ENCODE measurements around the gene LRRC14B.
A peak's percentile ranks its signal among the peaks of the same experiment; 100 is the strongest.
"Not testable (repeated sequence)": the region's sequence is repeated elsewhere in the genome, so short reads cannot be mapped to it uniquely, and the experiment has no call there.

Gene LRRC14B

GRCh38 chr5:199950-200645 lies 8.8 kb downstream of the LRRC14B start:
- Mint-ChIP-seq H3K4me1 (ENCODE audit: low read depth) (no peaks in the 10 kb centered on the region), H3K36me3 (ENCODE audit: low read depth) (peaks cover 6% of the 10 kb centered on the region), H3K9me3 (no peaks in the 10 kb centered on the region), H3K27ac (no peak overlapping the region), H3K27me3 (ENCODE audit: low read depth) (no peaks in the 10 kb centered on the region), H3K4me3 (no peak overlapping the region)

- Mint-ChIP-seq H3K27me3 (ENCODE audit: low read depth) (no peaks in the 10 kb centered on the region), H3K9me3 (no peaks in the 10 kb centered on the region), H3K4me1 (ENCODE audit: low read depth) (no peaks in the 10 kb centered on the region), H3K36me3 (ENCODE audit: low read depth) (peaks cover 8% of the 10 kb centered on the region), H3K4me3 (no peak overlapping the region), H3K27ac (no peak overlapping the region)
Observed at GRCh38 chr5:200985-201384, 9.7 kb downstream of the LRRC14B start.

GRCh38 chr5:201672-202071 lies 10.4 kb downstream of the LRRC14B start:
- no peak overlapping the region for H3K27ac Mint-ChIP-seq
- no peaks in the 10 kb centered on the region for H3K27me3 Mint-ChIP-seq (ENCODE audit: low read depth)
- H3K36me3 Mint-ChIP-seq (ENCODE audit: low read depth), result peaks cover 8% of the 10 kb centered on the region
- no peak overlapping the region for H3K4me3 Mint-ChIP-seq
- no peaks in the 10 kb centered on the region for H3K4me1 Mint-ChIP-seq (ENCODE audit: low read depth)
- no peaks in the 10 kb centered on the region for H3K9me3 Mint-ChIP-seq

GRCh38 chr5:203246-203930 lies 12.1 kb downstream of the LRRC14B start:
- H3K4me3 Mint-ChIP-seq, result no peak overlapping the region
- H3K4me1 Mint-ChIP-seq (ENCODE audit: low read depth), result peaks cover 2% of the 10 kb centered on the region
- no peak overlapping the region for H3K27ac Mint-ChIP-seq
- peaks cover 10% of the 10 kb centered on the region for H3K36me3 Mint-ChIP-seq (ENCODE audit: low read depth)
- H3K27me3 Mint-ChIP-seq (ENCODE audit: low read depth), result no peaks in the 10 kb centered on the region
- no peaks in the 10 kb centered on the region for H3K9me3 Mint-ChIP-seq

GRCh38 chr5:204001-204400 lies 12.7 kb downstream of the LRRC14B start:
- H3K4me1 Mint-ChIP-seq (ENCODE audit: low read depth), result peaks cover 2% of the 10 kb centered on the region
- H3K27me3 Mint-ChIP-seq (ENCODE audit: low read depth), result no peaks in the 10 kb centered on the region
- no peak overlapping the region for H3K27ac Mint-ChIP-seq
- H3K4me3 Mint-ChIP-seq, result no peak overlapping the region
- H3K36me3 Mint-ChIP-seq (ENCODE audit: low read depth), result peaks cover 10% of the 10 kb centered on the region
- H3K9me3 Mint-ChIP-seq, result no peaks in the 10 kb centered on the region

- H3K36me3 Mint-ChIP-seq (ENCODE audit: low read depth), result peaks cover 10% of the 10 kb centered on the region
- no peaks in the 10 kb centered on the region for H3K9me3 Mint-ChIP-seq
- H3K27me3 Mint-ChIP-seq (ENCODE audit: low read depth), result no peaks in the 10 kb centered on the region
- no peak overlapping the region for H3K4me3 Mint-ChIP-seq
- H3K27ac Mint-ChIP-seq, result no peak overlapping the region
- peaks cover 2% of the 10 kb centered on the region for H3K4me1 Mint-ChIP-seq (ENCODE audit: low read depth)
Observed at GRCh38 chr5:204462-204861, 13.2 kb downstream of the LRRC14B start.

- no peak overlapping the region for H3K4me3 Mint-ChIP-seq
- no peaks in the 10 kb centered on the region for H3K27me3 Mint-ChIP-seq (ENCODE audit: low read depth)
- H3K27ac Mint-ChIP-seq, result no peak overlapping the region
- peaks cover 10% of the 10 kb centered on the region for H3K36me3 Mint-ChIP-seq (ENCODE audit: low read depth)
- H3K4me1 Mint-ChIP-seq (ENCODE audit: low read depth), result peaks cover 3% of the 10 kb centered on the region
- no peaks in the 10 kb centered on the region for H3K9me3 Mint-ChIP-seq
Observed at GRCh38 chr5:204966-205670, 13.8 kb downstream of the LRRC14B start.

GRCh38 chr5:206406-206805 lies 15.1 kb downstream of the LRRC14B start:
- Mint-ChIP-seq H3K9me3 (no peaks in the 10 kb centered on the region), H3K27me3 (ENCODE audit: low read depth) (no peaks in the 10 kb centered on the region), H3K27ac (no peak overlapping the region), H3K4me1 (ENCODE audit: low read depth) (peaks cover 7% of the 10 kb centered on the region), H3K4me3 (no peak overlapping the region), H3K36me3 (ENCODE audit: low read depth) (peaks cover 14% of the 10 kb centered on the region)

GRCh38 chr5:206927-207536 lies 15.7 kb downstream of the LRRC14B start:
- Mint-ChIP-seq H3K4me1 (ENCODE audit: low read depth) (peaks cover 7% of the 10 kb centered on the region), H3K27me3 (ENCODE audit: low read depth) (no peaks in the 10 kb centered on the region), H3K36me3 (ENCODE audit: low read depth) (peaks cover 14% of the 10 kb centered on the region), H3K4me3 (no peak overlapping the region), H3K9me3 (no peaks in the 10 kb centered on the region), H3K27ac (no peak overlapping the region)

GRCh38 chr5:207599-207998 lies 16.3 kb downstream of the LRRC14B start:
- Mint-ChIP-seq H3K4me3 (no peak overlapping the region), H3K27me3 (ENCODE audit: low read depth) (no peaks in the 10 kb centered on the region), H3K27ac (no peak overlapping the region), H3K36me3 (ENCODE audit: low read depth) (peaks cover 13% of the 10 kb centered on the region), H3K9me3 (no peaks in the 10 kb centered on the region), H3K4me1 (ENCODE audit: low read depth) (peaks cover 7% of the 10 kb centered on the region)

- H3K4me3 Mint-ChIP-seq, result no peak overlapping the region
- peaks cover 7% of the 10 kb centered on the region for H3K4me1 Mint-ChIP-seq (ENCODE audit: low read depth)
- no peaks in the 10 kb centered on the region for H3K9me3 Mint-ChIP-seq
- peaks cover 13% of the 10 kb centered on the region for H3K36me3 Mint-ChIP-seq (ENCODE audit: low read depth)
- no peaks in the 10 kb centered on the region for H3K27me3 Mint-ChIP-seq (ENCODE audit: low read depth)
- no peak overlapping the region for H3K27ac Mint-ChIP-seq
Observed at GRCh38 chr5:208449-209114, 17.3 kb downstream of the LRRC14B start.

GRCh38 chr5:213803-214395 lies 22.6 kb downstream of the LRRC14B start:
- peaks cover 14% of the 10 kb centered on the region for H3K36me3 Mint-ChIP-seq (ENCODE audit: low read depth)
- H3K4me1 Mint-ChIP-seq (ENCODE audit: low read depth), result peaks cover 30% of the 10 kb centered on the region
- H3K27ac Mint-ChIP-seq, result no peak overlapping the region
- no peaks in the 10 kb centered on the region for H3K9me3 Mint-ChIP-seq
- no peak overlapping the region for H3K4me3 Mint-ChIP-seq
- no peaks in the 10 kb centered on the region for H3K27me3 Mint-ChIP-seq (ENCODE audit: low read depth)

- Mint-ChIP-seq H3K27ac (peak overlapping the region; percentile 46), H3K4me1 (ENCODE audit: low read depth) (peaks cover 29% of the 10 kb centered on the region), H3K4me3 (peak overlapping the region; percentile 50), H3K36me3 (ENCODE audit: low read depth) (peaks cover 14% of the 10 kb centered on the region)
- H3K27me3 Mint-ChIP-seq (ENCODE audit: low read depth); H3K9me3 Mint-ChIP-seq: not testable (repeated sequence)
Observed at GRCh38 chr5:215256-215655, 24.0 kb downstream of the LRRC14B start.

- H3K9me3 Mint-ChIP-seq; H3K27me3 Mint-ChIP-seq (ENCODE audit: low read depth); H3K4me3 Mint-ChIP-seq; H3K27ac Mint-ChIP-seq: not testable (repeated sequence)
- peaks cover 12% of the 10 kb centered on the region for H3K36me3 Mint-ChIP-seq (ENCODE audit: low read depth)
- H3K4me1 Mint-ChIP-seq (ENCODE audit: low read depth), result peaks cover 31% of the 10 kb centered on the region
Observed at GRCh38 chr5:216076-216475, 24.8 kb downstream of the LRRC14B start.

Data from T-helper 1 cell treated with Interleukin-12 subunit alpha and Interleukin-12 subunit beta and Interleukin-4 antibody, amounts not matched to agents 30 μg/mL and 1 μg/mL, for 36 hours (primary cell).